MCF 10A (cell line): ENCODE measurements around the gene GRK6. TPM values are rescaled to one million over a fixed set of nuclear protein-coding genes. Genes with fewer than 3 reads are reported as not detected.

Experiments
- BruUV-seq: library from RNA; stranded (reverse); fragments of 400-500 nt; replicated peaks from 2 replicates; lab custom pipeline; 2021; lab: Mats Ljungman, UMichigan
- CTCF ChIA-PET: fragments of 300-600 bp; sonication (Branson Sonifier 250); formaldehyde crosslinking; extraction: SDS; loops from one replicate; lab custom pipeline; 2021; ENCODE audit warnings: antibody characterized with exemption, inconsistent platforms; lab: Yijun Ruan, JAX
- POLR2A ChIA-PET: fragments of 300-600, 350-650 bp; sonication (Branson Sonifier 250); formaldehyde crosslinking; extraction: SDS; loops from one replicate; lab custom pipeline; 2020; ENCODE audit warnings: antibody characterized with exemption, inconsistent platforms; lab: Yijun Ruan, JAX
- DNase-seq: peaks from one replicate; pipeline ENCODE4 v3.0.0-alpha.2; 2018; ENCODE audit not compliant: unreplicated experiment
- H3K27ac Mint-ChIP-seq: one replicate; pipeline ENCODE4 v1.8.0; 2022; ENCODE audit warnings: mild to moderate bottlenecking, low read depth, mixed read lengths; ENCODE audit not compliant: unreplicated experiment
- H3K27me3 Mint-ChIP-seq: one replicate; pipeline ENCODE4 v1.8.0; 2022; ENCODE audit warnings: mixed read lengths; ENCODE audit not compliant: insufficient read depth, unreplicated experiment
- H3K36me3 Mint-ChIP-seq: one replicate; pipeline ENCODE4 v1.8.0; 2022; ENCODE audit warnings: mild to moderate bottlenecking, moderate library complexity, mixed read lengths; ENCODE audit not compliant: insufficient read depth, unreplicated experiment
- H3K4me1 Mint-ChIP-seq: one replicate; pipeline ENCODE4 v1.8.0; 2022; ENCODE audit warnings: mixed read lengths; ENCODE audit not compliant: insufficient read depth, unreplicated experiment
- H3K4me3 Mint-ChIP-seq: one replicate; pipeline ENCODE4 v1.8.0; 2022; ENCODE audit warnings: mild to moderate bottlenecking, moderate library complexity, mixed read lengths; ENCODE audit not compliant: unreplicated experiment
- H3K9me3 Mint-ChIP-seq: one replicate; pipeline ENCODE4 v1.8.0; 2022; ENCODE audit warnings: mixed read lengths; ENCODE audit not compliant: unreplicated experiment
- intact Hi-C: fragments of 100-400 bp; cut with micrococcal nuclease; formaldehyde crosslinking; loops from 2 replicates; pipeline ENCODE4 v1.14.1; 2022
- total RNA-seq: library from RNA; stranded (reverse); gene quantifications from 2 replicates; pipeline ENCODE4 v1.2.3, GENCODE V29; 2022
- TF ChIP-seq, protein P1 (sequence below): fragments of 200-600 bp; IDR thresholded peaks from one replicate; pipeline ENCODE4 v1.8.0; 2022; ENCODE audit warnings: antibody characterized with exemption, mild to moderate bottlenecking; ENCODE audit not compliant: unreplicated experiment

The GRK6 gene
- total RNA-seq, 1 experiment from 2014 or later, result 52.0 TPM

DNA sequence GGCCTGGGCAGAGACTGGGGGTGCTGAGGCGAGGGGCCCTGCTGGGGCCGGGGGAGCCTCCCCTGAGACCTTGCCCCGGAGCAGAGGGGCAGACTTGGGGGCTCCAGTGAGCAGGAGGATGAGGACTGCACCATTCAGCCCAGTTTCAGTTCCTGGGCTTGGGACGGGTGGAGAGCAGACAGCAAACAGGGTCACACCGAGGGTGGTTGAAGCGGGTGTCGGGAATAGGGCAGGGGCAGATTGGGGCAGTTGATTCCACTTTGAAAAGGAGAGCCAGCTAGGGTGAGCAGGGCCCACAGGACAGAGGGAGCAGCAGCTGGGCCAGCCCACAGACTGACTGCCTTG lies 4.5 kb downstream of the GRK6 start:
- BruUV-seq, result no TSS peak
- Mint-ChIP-seq H3K27me3 (no peaks in the 10 kb centered on the region), H3K4me1 (peaks cover 17% of the 10 kb centered on the region), H3K9me3 (no peaks in the 10 kb centered on the region), H3K36me3 (peaks cover 77% of the 10 kb centered on the region), H3K4me3 (no peak overlapping the region), H3K27ac (no peak overlapping the region)
- ChIA-PET POLR2A (interaction anchor here (12.5 kb wide), 1 partner anchor 14 kb away, joined by 217 read pairs; the partner anchor contains the start of gene PRR7), CTCF (interaction anchor here (0.6 to 14.3 kb wide), 9 partner anchors 15 to 70 kb away, joined by 3 to 134 read pairs (median 5); partner anchors contain the start of genes F12 and PRR7)
- intact Hi-C loops, result no loop called here
- TF ChIP-seq, protein P1, sequence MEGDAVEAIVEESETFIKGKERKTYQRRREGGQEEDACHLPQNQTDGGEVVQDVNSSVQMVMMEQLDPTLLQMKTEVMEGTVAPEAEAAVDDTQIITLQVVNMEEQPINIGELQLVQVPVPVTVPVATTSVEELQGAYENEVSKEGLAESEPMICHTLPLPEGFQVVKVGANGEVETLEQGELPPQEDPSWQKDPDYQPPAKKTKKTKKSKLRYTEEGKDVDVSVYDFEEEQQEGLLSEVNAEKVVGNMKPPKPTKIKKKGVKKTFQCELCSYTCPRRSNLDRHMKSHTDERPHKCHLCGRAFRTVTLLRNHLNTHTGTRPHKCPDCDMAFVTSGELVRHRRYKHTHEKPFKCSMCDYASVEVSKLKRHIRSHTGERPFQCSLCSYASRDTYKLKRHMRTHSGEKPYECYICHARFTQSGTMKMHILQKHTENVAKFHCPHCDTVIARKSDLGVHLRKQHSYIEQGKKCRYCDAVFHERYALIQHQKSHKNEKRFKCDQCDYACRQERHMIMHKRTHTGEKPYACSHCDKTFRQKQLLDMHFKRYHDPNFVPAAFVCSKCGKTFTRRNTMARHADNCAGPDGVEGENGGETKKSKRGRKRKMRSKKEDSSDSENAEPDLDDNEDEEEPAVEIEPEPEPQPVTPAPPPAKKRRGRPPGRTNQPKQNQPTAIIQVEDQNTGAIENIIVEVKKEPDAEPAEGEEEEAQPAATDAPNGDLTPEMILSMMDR, result no peak
- DNase-seq, result no peak

DNA sequence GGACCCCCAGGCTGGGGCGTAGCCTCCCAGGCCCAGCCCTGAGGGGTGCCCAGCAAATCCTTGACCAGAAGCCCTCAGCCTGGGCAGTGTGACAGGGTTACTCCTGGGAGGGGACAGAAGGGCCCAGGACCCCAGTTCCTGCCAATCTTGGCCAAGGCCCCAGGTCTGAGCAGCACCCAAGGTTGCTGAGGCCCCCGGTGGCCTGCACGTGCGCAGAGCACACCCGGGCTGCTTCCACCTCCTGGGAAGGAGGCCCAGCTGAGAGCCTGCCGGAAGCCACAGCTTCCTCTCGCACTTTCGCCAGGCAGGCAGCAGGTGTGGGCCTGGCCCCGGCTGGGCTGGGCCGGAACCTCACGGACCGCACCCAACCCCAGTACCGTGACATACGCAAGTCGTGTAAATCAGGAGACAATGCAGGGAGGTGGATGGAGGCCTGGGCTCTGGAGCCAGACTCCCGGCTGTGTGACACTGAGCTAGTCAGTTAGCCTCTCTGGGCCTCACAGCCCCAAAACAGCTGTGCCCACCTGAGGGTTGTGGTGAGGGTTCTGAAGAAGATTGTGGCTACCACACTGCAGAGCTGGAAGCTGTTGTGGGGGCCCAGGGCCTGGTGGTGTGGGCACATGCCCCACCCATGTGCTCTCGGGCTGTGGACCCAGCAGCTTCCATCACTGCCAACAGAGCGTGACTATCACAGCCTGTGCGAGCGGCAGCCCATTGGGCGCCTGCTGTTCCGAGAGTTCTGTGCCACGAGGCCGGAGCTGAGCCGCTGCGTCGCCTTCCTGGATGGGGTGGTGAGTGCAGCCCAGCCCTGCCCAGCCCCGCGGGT lies 5.1 kb downstream of the GRK6 start:
- Mint-ChIP-seq H3K9me3 (no peaks in the 10 kb centered on the region), H3K27me3 (no peaks in the 10 kb centered on the region), H3K27ac (no peak overlapping the region), H3K4me1 (peaks cover 17% of the 10 kb centered on the region), H3K36me3 (peaks cover 78% of the 10 kb centered on the region), H3K4me3 (no peak overlapping the region)
- POLR2A ChIA-PET, result interaction anchor here (12.5 kb wide), 1 partner anchor 13 kb away, joined by 217 read pairs; the partner anchor contains the start of gene PRR7
- intact Hi-C loops, result no loop called here
- TF ChIP-seq, protein P1, result no peak
- no TSS peak for BruUV-seq
- no peak for DNase-seq
- CTCF ChIA-PET, result interaction anchor here (0.6 to 14.3 kb wide), 10 partner anchors 15 to 70 kb away, joined by 3 to 134 read pairs (median 4); partner anchors contain the start of genes F12 and PRR7

- Mint-ChIP-seq H3K36me3 (peaks cover 78% of the 10 kb centered on the region), H3K27me3 (no peaks in the 10 kb centered on the region), H3K4me1 (peaks cover 22% of the 10 kb centered on the region), H3K9me3 (no peaks in the 10 kb centered on the region), H3K27ac (no peak overlapping the region), H3K4me3 (no peak overlapping the region)
- CTCF ChIA-PET, result interaction anchor here (0.6 to 14.3 kb wide), 8 partner anchors 9 to 42 kb away, joined by 3 to 134 read pairs (median 4); partner anchors contain the start of genes F12 and PRR7
- BruUV-seq, result no TSS peak
- intact Hi-C loops, result no loop called here
- POLR2A ChIA-PET, result interaction anchor here (12.5 kb wide), 1 partner anchor 12 kb away, joined by 217 read pairs; the partner anchor contains the start of gene PRR7
- DNase-seq, result no peak
- TF ChIP-seq, protein P1, result no peak
Measured at GRCh38 chr5:177432143-177432838, 5.8 kb downstream of the GRK6 start.
